Mesenchymal stem cell (in vitro differentiated cells and primary cell): ENCODE results near the gene LRRC43.

Experiments used
- DNase-seq: peaks from one replicate; pipeline ENCODE4 v3.0.0-alpha.2; 2013
- H2AFZ ChIP-seq: one replicate; pipeline ENCODE4 v1.6.1; 2013; ENCODE audit warnings: low read depth, mild to moderate bottlenecking, control low read depth, inconsistent platforms, low read length, moderate library complexity
- H2AK5ac ChIP-seq: 2 replicates; pipeline ENCODE4 v1.6.1; 2013; ENCODE audit warnings: low read length, moderate library complexity, mild to moderate bottlenecking, inconsistent platforms; ENCODE audit not compliant: severe bottlenecking
- H2BK120ac ChIP-seq: one replicate; pipeline ENCODE4 v1.6.1; 2013; ENCODE audit warnings: low read depth, mild to moderate bottlenecking, inconsistent platforms, low read length, moderate library complexity
- H2BK12ac ChIP-seq, 2 experiments: one replicate each; pipeline ENCODE4 v1.6.1; 2013; ENCODE audit warnings: inconsistent platforms in 2 of 2, low read length in 2 of 2, mild to moderate bottlenecking in 2 of 2, moderate library complexity in 2 of 2, control low read depth in 1 of 2
- H2BK15ac ChIP-seq: one replicate; pipeline ENCODE4 v1.6.1; 2013; ENCODE audit warnings: mild to moderate bottlenecking, low read depth, inconsistent platforms; ENCODE audit not compliant: poor library complexity, severe bottlenecking
- H2BK5ac ChIP-seq: 2 replicates; pipeline ENCODE4 v1.6.1; 2013; ENCODE audit warnings: low read depth, mild to moderate bottlenecking, low read length, control low read depth, inconsistent platforms; ENCODE audit not compliant: poor library complexity, severe bottlenecking
- H3K14ac ChIP-seq, 2 experiments: one replicate each; pipeline ENCODE4 v1.6.1; 2013; ENCODE audit warnings: inconsistent platforms in 2 of 2, low read length in 2 of 2, control low read depth in 1 of 2, mild to moderate bottlenecking in 1 of 2, moderate library complexity in 1 of 2
- H3K18ac ChIP-seq, 2 experiments: one replicate each; pipeline ENCODE4 v1.6.1; 2013; ENCODE audit warnings: inconsistent platforms in 2 of 2, low read length in 2 of 2, control low read depth in 1 of 2, low read depth in 1 of 2, mild to moderate bottlenecking in 1 of 2
- H3K23ac ChIP-seq, 2 experiments: one replicate each; pipeline ENCODE4 v1.6.1; 2013; ENCODE audit warnings: inconsistent platforms in 2 of 2, low read length in 2 of 2, mild to moderate bottlenecking in 2 of 2, moderate library complexity in 2 of 2, control low read depth in 1 of 2
- H3K27ac ChIP-seq: 2 replicates; pipeline ENCODE4 v1.5.1; 2013; ENCODE audit warnings: mild to moderate bottlenecking, moderate library complexity, low read length, control low read depth, inconsistent platforms; ENCODE audit not compliant: poor library complexity, severe bottlenecking
- H3K27me3 ChIP-seq, 2 experiments: 2 replicates each; pipeline versions ENCODE4 v1.6.1 to v1.7.0; 2013; ENCODE audit warnings: low read length in 2 of 2, mild to moderate bottlenecking in 2 of 2, moderate library complexity in 2 of 2, control low read depth in 1 of 2, inconsistent platforms in 1 of 2; ENCODE audit not compliant: control insufficient read depth in 1 of 2, insufficient read depth in 1 of 2
- H3K36me3 ChIP-seq, 2 experiments: 2 replicates each; pipeline versions ENCODE4 v1.6.1 to v1.7.0; 2013; ENCODE audit warnings: low read length in 2 of 2, control low read depth in 1 of 2, inconsistent platforms in 1 of 2, low read depth in 1 of 2, mild to moderate bottlenecking in 1 of 2; ENCODE audit not compliant: insufficient read depth in 2 of 2, control insufficient read depth in 1 of 2
- H3K4ac ChIP-seq, 2 experiments: one replicate each; pipeline ENCODE4 v1.6.1; 2013; ENCODE audit warnings: inconsistent platforms in 2 of 2, low read length in 2 of 2, mild to moderate bottlenecking in 2 of 2, moderate library complexity in 2 of 2, control low read depth in 1 of 2, low read depth in 1 of 2
- H3K4me1 ChIP-seq: 2 replicates; pipeline ENCODE4 v1.6.1; 2013; ENCODE audit warnings: low read depth, low read length, control low read depth; ENCODE audit not compliant: control insufficient read depth, insufficient read depth
- H3K4me2 ChIP-seq: 2 replicates; pipeline ENCODE4 v1.6.1; 2013; ENCODE audit warnings: low read length, mild to moderate bottlenecking, inconsistent platforms; ENCODE audit not compliant: poor library complexity, severe bottlenecking
- H3K4me3 ChIP-seq, 2 experiments: 2 replicates each; pipeline versions ENCODE4 v1.5.1 to v1.7.0; 2013; ENCODE audit warnings: low read length in 2 of 2, mild to moderate bottlenecking in 2 of 2, control low read depth in 1 of 2, low read depth in 1 of 2; ENCODE audit not compliant: insufficient read depth in 1 of 2
- H3K79me1 ChIP-seq: replicated peaks from 2 replicates; pipeline ENCODE4 v1.6.1; 2013; ENCODE audit warnings: mild to moderate bottlenecking, control low read depth, low read length, inconsistent platforms; ENCODE audit not compliant: poor library complexity, severe bottlenecking
- H3K9ac ChIP-seq: 2 replicates; pipeline ENCODE4 v1.7.0; 2013; ENCODE audit warnings: mild to moderate bottlenecking, low read length, moderate library complexity
- H3K9me3 ChIP-seq: 2 replicates; pipeline ENCODE4 v1.7.0; 2013; ENCODE audit warnings: mild to moderate bottlenecking, low read length; ENCODE audit not compliant: control insufficient read depth
- H4K8ac ChIP-seq: one replicate; pipeline ENCODE4 v1.6.1; 2013; ENCODE audit warnings: inconsistent platforms, mild to moderate bottlenecking, low read length, moderate library complexity
- H4K91ac ChIP-seq: one replicate; pipeline ENCODE4 v1.6.1; 2013; ENCODE audit warnings: mild to moderate bottlenecking, low read length, inconsistent platforms
- WGBS: methylation state at CpG from one replicate; pipeline ENCODE4 v1.1.7; 2013; ENCODE audit warnings: mixed read lengths; 5-methylcytosine and 5-hydroxymethylcytosine counted together

LRRC43 gene

GRCh38 chr12:122206976-122207375 is 24.1 kb downstream of the LRRC43 start:
- H3K4me2 ChIP-seq: no peak overlapping the region
- H3K9me3 ChIP-seq: no peaks in the 10 kb centered on the region
- 83% methylated on average over 7 of the region's 8 CpGs for WGBS
- H2AK5ac ChIP-seq: no peak overlapping the region
- H3K36me3 ChIP-seq: peaks cover 38 to 51% of the 10 kb centered on the region in 2 experiments
- no peak overlapping the region for H2BK12ac ChIP-seq
- no peak overlapping the region for H3K14ac ChIP-seq
- no peak overlapping the region for H4K91ac ChIP-seq
- H3K23ac ChIP-seq: no peak overlapping the region
- DNase-seq: no peak
- no peak overlapping the region for H2BK15ac ChIP-seq
- no peak overlapping the region for H3K4me3 ChIP-seq
- no peak overlapping the region for H2AFZ ChIP-seq
- no peak overlapping the region for H4K8ac ChIP-seq
- peaks cover 19% of the 10 kb centered on the region for H3K4me1 ChIP-seq
- peaks cover 12 to 40% of the 10 kb centered on the region in 2 experiments for H3K27me3 ChIP-seq
- no peak overlapping the region for H2BK120ac ChIP-seq
- no peak overlapping the region for H3K9ac ChIP-seq
- H3K18ac ChIP-seq: no peak overlapping the region
- H3K79me1 ChIP-seq: peaks cover 1% of the 10 kb centered on the region
- no peak overlapping the region for H3K27ac ChIP-seq
- no peak overlapping the region for H3K4ac ChIP-seq
- no peak overlapping the region for H2BK5ac ChIP-seq

DNA sequence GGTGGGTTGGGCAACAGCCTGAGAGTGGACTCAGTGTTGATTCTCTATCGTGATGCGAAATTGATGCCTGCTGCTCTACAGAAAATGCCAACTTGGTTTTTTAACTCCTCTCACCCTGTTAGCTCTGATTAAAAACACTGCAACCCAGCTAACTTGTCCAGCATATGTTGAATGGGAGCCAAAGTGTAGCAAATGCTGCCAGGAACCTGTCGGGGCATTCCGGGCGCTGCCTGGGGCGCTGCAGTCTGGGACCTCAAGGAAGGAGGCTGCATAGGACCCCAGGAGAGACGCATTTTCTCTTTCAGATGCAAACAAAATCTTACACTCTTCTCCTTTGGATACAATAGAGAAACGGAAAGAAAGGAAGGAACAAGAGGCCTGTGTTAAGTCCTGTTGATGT is 24.5 kb downstream of the LRRC43 start:
- WGBS: 97% methylated on average over 5 of the region's 8 CpGs
- DNase-seq: no peak
- H3K79me1 ChIP-seq: peaks cover 1% of the 10 kb centered on the region
- H3K36me3 ChIP-seq: peaks cover 38 to 55% of the 10 kb centered on the region in 2 experiments
- H3K4ac ChIP-seq: no peak overlapping the region
- no peak overlapping the region for H2BK12ac ChIP-seq
- H2AK5ac ChIP-seq: no peak overlapping the region
- H3K4me2 ChIP-seq: no peak overlapping the region
- H2BK15ac ChIP-seq: no peak overlapping the region
- no peak overlapping the region for H4K91ac ChIP-seq
- H3K18ac ChIP-seq: no peak overlapping the region
- no peak overlapping the region for H3K23ac ChIP-seq
- no peak overlapping the region for H2BK5ac ChIP-seq
- H2BK120ac ChIP-seq: no peak overlapping the region
- no peak overlapping the region for H3K4me3 ChIP-seq
- H3K27me3 ChIP-seq: peaks cover 12 to 38% of the 10 kb centered on the region in 2 experiments
- peaks cover 19% of the 10 kb centered on the region for H3K4me1 ChIP-seq
- H3K27ac ChIP-seq: no peak overlapping the region
- H2AFZ ChIP-seq: no peak overlapping the region
- no peak overlapping the region for H3K9ac ChIP-seq
- no peaks in the 10 kb centered on the region for H3K9me3 ChIP-seq
- H4K8ac ChIP-seq: no peak overlapping the region
- no peak overlapping the region for H3K14ac ChIP-seq

- no peak overlapping the region for H2AK5ac ChIP-seq
- H3K9ac ChIP-seq: no peak overlapping the region
- H2BK120ac ChIP-seq: no peak overlapping the region
- H2BK5ac ChIP-seq: no peak overlapping the region
- H3K23ac ChIP-seq: no peak overlapping the region
- no peak overlapping the region for H3K4me2 ChIP-seq
- no peaks in the 10 kb centered on the region for H3K9me3 ChIP-seq
- no peak for DNase-seq
- no peak overlapping the region for H3K4me3 ChIP-seq
- no peak overlapping the region for H3K14ac ChIP-seq
- no peak overlapping the region for H2BK12ac ChIP-seq
- peaks cover 12 to 29% of the 10 kb centered on the region in 2 experiments for H3K27me3 ChIP-seq
- H3K4ac ChIP-seq: no peak overlapping the region
- H2AFZ ChIP-seq: no peak overlapping the region
- WGBS: 97% methylated on average over 18 of the region's 18 CpGs
- H4K91ac ChIP-seq: no peak overlapping the region
- H3K27ac ChIP-seq: no peak overlapping the region
- H2BK15ac ChIP-seq: no peak overlapping the region
- peaks cover 16% of the 10 kb centered on the region for H3K4me1 ChIP-seq
- H3K79me1 ChIP-seq: peaks cover 1% of the 10 kb centered on the region
- H3K18ac ChIP-seq: no peak overlapping the region
- no peak overlapping the region for H4K8ac ChIP-seq
- peaks cover 46 to 64% of the 10 kb centered on the region in 2 experiments for H3K36me3 ChIP-seq
Measured at GRCh38 chr12:122208073-122208820, 25.3 kb downstream of the LRRC43 start.

DNA sequence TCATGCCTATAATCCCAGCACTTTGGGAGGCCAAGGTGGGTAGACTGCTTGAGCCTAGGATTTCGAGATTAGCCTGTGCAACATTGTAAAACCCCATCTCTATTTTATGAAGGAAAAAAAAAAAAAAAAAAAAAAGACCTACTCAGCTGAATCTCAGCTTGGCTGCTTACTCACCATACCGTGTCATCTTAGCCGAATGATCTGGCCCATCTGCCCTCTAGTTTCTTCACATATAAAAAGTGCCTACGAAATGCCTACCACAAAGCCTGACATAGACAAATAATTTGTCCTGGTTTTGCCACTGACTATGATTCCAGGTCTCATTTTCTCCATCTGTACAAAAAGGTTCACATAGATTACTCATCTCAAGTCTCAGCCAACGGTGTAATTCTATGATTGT is 32.8 kb downstream of the LRRC43 start:
- Histone ChIP-seq H3K4ac (no peak overlapping the region), H2BK12ac (no peak overlapping the region), H3K9me3 (no peaks in the 10 kb centered on the region), H4K91ac (no peak overlapping the region), H3K36me3 (peaks cover 46 to 86% of the 10 kb centered on the region in 2 experiments), H4K8ac (no peak overlapping the region), H2BK5ac (no peak overlapping the region), H3K23ac (no peak overlapping the region), H2AFZ (no peak overlapping the region), H2AK5ac (no peak overlapping the region), H2BK15ac (no peak overlapping the region), H3K9ac (no peak overlapping the region), H3K18ac (no peak overlapping the region), H3K79me1 (peaks cover 17% of the 10 kb centered on the region), H3K4me1 (no peaks in the 10 kb centered on the region), H3K4me2 (no peak overlapping the region), H3K27ac (no peak overlapping the region), H2BK120ac (no peak overlapping the region), H3K4me3 (no peak overlapping the region), H3K27me3 (no peaks in the 10 kb centered on the region), H3K14ac (no peak overlapping the region)
- WGBS: 89% methylated on average over 4 of the region's 5 CpGs
- DNase-seq: no peak
